Neural cell (in vitro differentiated cells): Measurements from ENCODE around the gene SLC25A13.

Source experiments
- EZH2 ChIP-seq: fragments of 200-600, 300-800 bp; shearing (Covaris generic), sonication (generic); IDR thresholded peaks from 2 replicates; pipeline ENCODE4 v1.6.1; 2014; ENCODE audit warnings: antibody characterized with exemption, low read length, borderline replicate concordance, mild to moderate bottlenecking; ENCODE audit not compliant: insufficient read depth, poor library complexity, severe bottlenecking
- POLR2AphosphoS5 ChIP-seq: IDR thresholded peaks from 2 replicates; pipeline ENCODE4 v1.6.1; 2012
- RAD21 ChIP-seq: fragments of 450-650 bp; conservative IDR thresholded peaks from 2 replicates; pipeline ENCODE4 v1.6.1; 2014; ENCODE audit warnings: antibody characterized with exemption, mild to moderate bottlenecking, moderate library complexity
- TF ChIP-seq, protein P1 (sequence below): fragments of 450-650 bp; IDR thresholded peaks from 2 replicates; pipeline ENCODE4 v1.5.1; 2014; ENCODE audit warnings: antibody characterized with exemption, mild to moderate bottlenecking, moderate library complexity; ENCODE audit not compliant: poor library complexity, severe bottlenecking
- TF ChIP-seq, protein P2 (sequence below): IDR thresholded peaks from 2 replicates; pipeline ENCODE4 v1.6.1; 2012; ENCODE audit warnings: borderline replicate concordance

DNA sequence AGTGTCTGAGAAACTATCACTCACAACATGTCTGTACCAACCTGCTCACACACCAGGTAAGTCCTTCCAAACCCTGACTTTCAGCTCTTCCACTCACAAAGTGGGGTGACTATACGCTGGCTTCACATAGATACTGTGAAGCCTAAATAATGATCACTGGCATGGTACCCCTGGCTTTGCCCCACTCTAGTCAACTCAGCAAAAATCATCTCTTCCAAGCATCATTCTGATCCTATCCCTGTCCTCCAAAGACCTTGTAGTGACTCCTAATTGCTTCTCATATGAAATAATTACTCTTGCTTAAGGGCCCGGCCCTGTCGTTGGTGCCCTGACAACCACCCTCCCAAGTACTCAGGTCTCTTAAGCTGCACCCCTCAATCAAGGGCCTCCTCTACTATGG lies 97.8 kb downstream of the SLC25A13 start:
- TF ChIP-seq RAD21 (no peak), POLR2AphosphoS5 (no peak), EZH2 (no peak)
- TF ChIP-seq, protein P1, sequence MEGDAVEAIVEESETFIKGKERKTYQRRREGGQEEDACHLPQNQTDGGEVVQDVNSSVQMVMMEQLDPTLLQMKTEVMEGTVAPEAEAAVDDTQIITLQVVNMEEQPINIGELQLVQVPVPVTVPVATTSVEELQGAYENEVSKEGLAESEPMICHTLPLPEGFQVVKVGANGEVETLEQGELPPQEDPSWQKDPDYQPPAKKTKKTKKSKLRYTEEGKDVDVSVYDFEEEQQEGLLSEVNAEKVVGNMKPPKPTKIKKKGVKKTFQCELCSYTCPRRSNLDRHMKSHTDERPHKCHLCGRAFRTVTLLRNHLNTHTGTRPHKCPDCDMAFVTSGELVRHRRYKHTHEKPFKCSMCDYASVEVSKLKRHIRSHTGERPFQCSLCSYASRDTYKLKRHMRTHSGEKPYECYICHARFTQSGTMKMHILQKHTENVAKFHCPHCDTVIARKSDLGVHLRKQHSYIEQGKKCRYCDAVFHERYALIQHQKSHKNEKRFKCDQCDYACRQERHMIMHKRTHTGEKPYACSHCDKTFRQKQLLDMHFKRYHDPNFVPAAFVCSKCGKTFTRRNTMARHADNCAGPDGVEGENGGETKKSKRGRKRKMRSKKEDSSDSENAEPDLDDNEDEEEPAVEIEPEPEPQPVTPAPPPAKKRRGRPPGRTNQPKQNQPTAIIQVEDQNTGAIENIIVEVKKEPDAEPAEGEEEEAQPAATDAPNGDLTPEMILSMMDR, result no peak
- TF ChIP-seq, protein P2, sequence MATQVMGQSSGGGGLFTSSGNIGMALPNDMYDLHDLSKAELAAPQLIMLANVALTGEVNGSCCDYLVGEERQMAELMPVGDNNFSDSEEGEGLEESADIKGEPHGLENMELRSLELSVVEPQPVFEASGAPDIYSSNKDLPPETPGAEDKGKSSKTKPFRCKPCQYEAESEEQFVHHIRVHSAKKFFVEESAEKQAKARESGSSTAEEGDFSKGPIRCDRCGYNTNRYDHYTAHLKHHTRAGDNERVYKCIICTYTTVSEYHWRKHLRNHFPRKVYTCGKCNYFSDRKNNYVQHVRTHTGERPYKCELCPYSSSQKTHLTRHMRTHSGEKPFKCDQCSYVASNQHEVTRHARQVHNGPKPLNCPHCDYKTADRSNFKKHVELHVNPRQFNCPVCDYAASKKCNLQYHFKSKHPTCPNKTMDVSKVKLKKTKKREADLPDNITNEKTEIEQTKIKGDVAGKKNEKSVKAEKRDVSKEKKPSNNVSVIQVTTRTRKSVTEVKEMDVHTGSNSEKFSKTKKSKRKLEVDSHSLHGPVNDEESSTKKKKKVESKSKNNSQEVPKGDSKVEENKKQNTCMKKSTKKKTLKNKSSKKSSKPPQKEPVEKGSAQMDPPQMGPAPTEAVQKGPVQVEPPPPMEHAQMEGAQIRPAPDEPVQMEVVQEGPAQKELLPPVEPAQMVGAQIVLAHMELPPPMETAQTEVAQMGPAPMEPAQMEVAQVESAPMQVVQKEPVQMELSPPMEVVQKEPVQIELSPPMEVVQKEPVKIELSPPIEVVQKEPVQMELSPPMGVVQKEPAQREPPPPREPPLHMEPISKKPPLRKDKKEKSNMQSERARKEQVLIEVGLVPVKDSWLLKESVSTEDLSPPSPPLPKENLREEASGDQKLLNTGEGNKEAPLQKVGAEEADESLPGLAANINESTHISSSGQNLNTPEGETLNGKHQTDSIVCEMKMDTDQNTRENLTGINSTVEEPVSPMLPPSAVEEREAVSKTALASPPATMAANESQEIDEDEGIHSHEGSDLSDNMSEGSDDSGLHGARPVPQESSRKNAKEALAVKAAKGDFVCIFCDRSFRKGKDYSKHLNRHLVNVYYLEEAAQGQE, result no peak
